GM21360 (cell line): Measurements from ENCODE around the gene ABR.
"Not testable (repeated sequence)": the region's sequence is repeated elsewhere in the genome, so short reads cannot be mapped to it uniquely, and the experiment has no call there.

ENCODE experiments used
- ATAC-seq: cut with Tn5 transposase; IDR thresholded peaks from one replicate; pipeline ENCODE4 v1.9.1; 2021; ENCODE audit warnings: mild to moderate bottlenecking, moderate library complexity; ENCODE audit not compliant: unreplicated experiment

The ABR gene

GRCh38 chr17:1050246-1050995 is 129.4 kb downstream of the ABR start:
- ATAC-seq = no peak

GRCh38 chr17:1049446-1050225 is 130.1 kb downstream of the ABR start:
- no peak for ATAC-seq

GRCh38 chr17:1048516-1049115 is 131.2 kb downstream of the ABR start:
- not testable (repeated sequence) for ATAC-seq

- ATAC-seq = no peak
Measured at GRCh38 chr17:1047879-1048470, 131.8 kb downstream of the ABR start.

- ATAC-seq = no peak
Measured at GRCh38 chr17:1047177-1047878, 132.5 kb downstream of the ABR start.

- no peak for ATAC-seq
Measured at GRCh38 chr17:1045456-1045855, 134.3 kb downstream of the ABR start.

- ATAC-seq = not testable (repeated sequence)
Measured at GRCh38 chr17:1044387-1045009, 135.3 kb downstream of the ABR start.

GRCh38 chr17:1043601-1044251 is 136.1 kb downstream of the ABR start:
- ATAC-seq = no peak

GRCh38 chr17:1042486-1042885 is 137.3 kb downstream of the ABR start:
- ATAC-seq = no peak

GRCh38 chr17:1041746-1042145 is 138.0 kb downstream of the ABR start:
- ATAC-seq = no peak

DNA sequence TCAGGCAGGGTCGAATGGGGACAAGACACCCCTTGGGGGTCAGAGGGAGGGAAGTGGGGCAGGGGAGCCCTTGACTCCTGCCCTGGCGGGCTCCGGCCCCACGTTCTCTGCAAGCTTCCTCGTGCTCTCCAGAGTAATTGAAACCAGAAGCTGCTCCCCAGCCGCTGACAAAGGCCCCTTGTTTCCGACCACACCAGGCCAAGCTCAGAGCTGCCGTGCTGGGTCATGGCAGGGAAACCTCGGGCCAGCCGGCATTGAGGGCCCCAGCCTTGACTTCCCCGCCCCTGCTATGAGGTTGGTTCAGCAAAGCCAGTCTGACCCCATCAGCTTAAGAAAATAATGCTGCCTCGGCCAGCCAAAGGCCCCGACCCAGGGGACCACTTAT is 139.6 kb downstream of the ABR start:
- no peak for ATAC-seq

DNA sequence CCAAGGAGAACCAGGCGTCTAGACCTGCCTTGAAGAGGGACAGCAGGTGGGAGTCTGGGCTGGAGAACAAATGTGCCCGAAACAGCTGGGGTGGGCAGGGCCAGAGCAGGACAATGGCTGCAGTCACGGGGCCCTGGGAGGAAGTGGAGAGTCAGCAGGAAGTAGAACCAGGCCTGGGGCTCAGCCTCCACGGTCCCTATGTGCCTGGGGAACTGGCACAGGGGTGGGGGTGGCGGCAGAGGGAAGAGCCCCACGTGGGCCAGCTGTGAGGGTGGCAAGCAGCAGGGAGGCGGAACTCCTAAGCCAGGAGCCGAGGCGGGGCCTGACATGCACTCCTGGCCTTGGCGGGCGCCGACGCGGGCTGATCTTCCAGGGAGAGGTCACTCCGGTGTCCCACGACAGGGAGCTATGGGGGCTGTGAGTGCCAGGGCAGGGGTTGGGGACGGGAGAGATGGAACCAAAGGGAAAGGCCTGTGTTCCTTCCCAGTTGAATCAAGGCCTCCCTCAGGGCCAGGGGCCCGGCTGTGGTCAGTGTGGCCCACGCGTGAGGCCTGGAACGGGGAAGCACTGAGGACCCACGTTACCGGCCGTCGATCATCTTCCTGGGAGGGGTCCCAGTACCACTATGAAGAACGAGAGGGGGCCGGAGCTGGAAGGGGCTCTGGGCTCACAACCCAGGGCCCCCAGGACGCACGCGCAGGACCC is 140.1 kb downstream of the ABR start:
- ATAC-seq = no peak

GRCh38 chr17:1039123-1039507 is 140.7 kb downstream of the ABR start:
- no peak for ATAC-seq

GRCh38 chr17:1038459-1039122 is 141.2 kb downstream of the ABR start:
- ATAC-seq = no peak

- ATAC-seq = no peak
Measured at GRCh38 chr17:1037238-1037879, 142.4 kb downstream of the ABR start.

- ATAC-seq = no peak
Measured at GRCh38 chr17:1036845-1037237, 142.9 kb downstream of the ABR start.

GRCh38 chr17:1036171-1036844 is 143.5 kb downstream of the ABR start:
- ATAC-seq = no peak
